Neutrophil (primary cell): ENCODE results near the gene PSEN1.
A peak's percentile ranks its signal among the peaks of the same experiment; 100 is the strongest.

Source experiments
- H3K27ac ChIP-seq: fragments of 200-600 bp; sonication (generic); 2 replicates; pipeline ENCODE4 v1.5.1; 2016; ENCODE audit warnings: mild to moderate bottlenecking, moderate library complexity
- H3K27me3 ChIP-seq: fragments of 200-600 bp; sonication (generic); 2 replicates; pipeline ENCODE4 v1.6.0; 2016; ENCODE audit warnings: mild to moderate bottlenecking
- H3K36me3 ChIP-seq: fragments of 200-600 bp; sonication (generic); 2 replicates; pipeline ENCODE4 v1.5.1; 2017
- H3K4me1 ChIP-seq, 2 experiments: fragments of 200-600 bp in 1 of 2; sonication (generic) in 1 of 2; 1 replicate in 1 of 2; 2 replicates in 1 of 2; pipeline versions ENCODE4 v1.5.1 to v1.6.1; 2013 to 2016; ENCODE audit warnings: low read depth in 1 of 2, low read length in 1 of 2, mild to moderate bottlenecking in 1 of 2, moderate library complexity in 1 of 2; ENCODE audit not compliant: control insufficient read depth in 1 of 2, insufficient read depth in 1 of 2
- H3K4me3 ChIP-seq, 2 experiments: fragments of 200-600 bp in 1 of 2; sonication (generic) in 1 of 2; 1 replicate in 1 of 2; 2 replicates in 1 of 2; pipeline ENCODE4 v1.5.1; 2013 to 2016; ENCODE audit warnings: low read depth in 1 of 2, low read length in 1 of 2, mild to moderate bottlenecking in 1 of 2, moderate library complexity in 1 of 2
- H3K9me3 ChIP-seq: fragments of 200-600 bp; sonication (generic); 2 replicates; pipeline ENCODE4 v1.5.1; 2016
- TF ChIP-seq, protein P1 (sequence below): fragments of 200-600 bp; sonication (generic); IDR thresholded peaks from 2 replicates; pipeline ENCODE4 v1.5.1; 2016; ENCODE audit warnings: antibody characterized with exemption

The PSEN1 gene

DNA sequence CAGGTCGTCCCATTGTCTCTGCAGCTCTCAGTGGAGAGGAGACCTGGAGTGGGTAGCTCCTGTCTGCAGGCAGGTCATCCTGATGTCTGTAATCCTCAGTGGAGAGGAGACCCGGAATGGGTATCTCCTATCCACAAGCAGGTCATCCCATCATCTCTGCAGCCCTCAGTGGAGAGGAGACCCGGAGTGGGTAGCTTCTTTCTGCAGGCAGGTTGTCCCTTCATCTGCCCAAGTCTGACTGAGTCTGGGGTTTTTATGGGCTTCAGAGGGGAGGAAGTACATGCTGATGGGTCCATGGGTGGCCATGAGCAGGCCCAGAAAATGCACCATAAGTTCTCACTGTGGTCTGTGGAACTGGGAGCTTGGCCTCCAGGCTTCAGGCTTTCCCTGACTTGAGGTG, 72.1 kb downstream of the PSEN1 start:
- peaks cover 100% of the 10 kb centered on the region for H3K36me3 ChIP-seq
- no peak overlapping the region for H3K27ac ChIP-seq
- TF ChIP-seq, protein P1, sequence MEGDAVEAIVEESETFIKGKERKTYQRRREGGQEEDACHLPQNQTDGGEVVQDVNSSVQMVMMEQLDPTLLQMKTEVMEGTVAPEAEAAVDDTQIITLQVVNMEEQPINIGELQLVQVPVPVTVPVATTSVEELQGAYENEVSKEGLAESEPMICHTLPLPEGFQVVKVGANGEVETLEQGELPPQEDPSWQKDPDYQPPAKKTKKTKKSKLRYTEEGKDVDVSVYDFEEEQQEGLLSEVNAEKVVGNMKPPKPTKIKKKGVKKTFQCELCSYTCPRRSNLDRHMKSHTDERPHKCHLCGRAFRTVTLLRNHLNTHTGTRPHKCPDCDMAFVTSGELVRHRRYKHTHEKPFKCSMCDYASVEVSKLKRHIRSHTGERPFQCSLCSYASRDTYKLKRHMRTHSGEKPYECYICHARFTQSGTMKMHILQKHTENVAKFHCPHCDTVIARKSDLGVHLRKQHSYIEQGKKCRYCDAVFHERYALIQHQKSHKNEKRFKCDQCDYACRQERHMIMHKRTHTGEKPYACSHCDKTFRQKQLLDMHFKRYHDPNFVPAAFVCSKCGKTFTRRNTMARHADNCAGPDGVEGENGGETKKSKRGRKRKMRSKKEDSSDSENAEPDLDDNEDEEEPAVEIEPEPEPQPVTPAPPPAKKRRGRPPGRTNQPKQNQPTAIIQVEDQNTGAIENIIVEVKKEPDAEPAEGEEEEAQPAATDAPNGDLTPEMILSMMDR: no peak
- no peak overlapping the region for H3K4me3 ChIP-seq
- H3K4me1 ChIP-seq: no peaks in the 10 kb centered on the region
- no peaks in the 10 kb centered on the region for H3K9me3 ChIP-seq
- H3K27me3 ChIP-seq: no peaks in the 10 kb centered on the region

DNA sequence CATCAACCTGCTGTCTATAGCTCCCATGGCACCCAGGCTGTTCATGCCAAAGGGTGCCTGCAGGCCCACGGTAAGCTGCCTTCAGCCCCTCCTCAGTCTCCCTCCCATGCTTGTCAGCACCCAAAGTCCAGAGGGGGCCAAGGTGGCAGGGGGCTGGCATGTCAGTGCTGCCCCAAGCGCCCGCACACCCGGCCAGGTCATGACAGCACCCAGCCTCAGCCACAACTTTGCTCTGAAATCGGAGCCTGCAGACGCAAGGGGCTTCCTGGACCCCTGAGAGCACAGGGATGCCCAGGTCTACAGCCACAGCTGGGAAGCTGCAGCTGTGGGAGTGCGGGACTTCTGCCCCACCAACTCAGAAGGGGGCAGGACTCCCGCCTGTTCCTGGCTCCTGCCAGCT, 72.5 kb downstream of the PSEN1 start:
- H3K4me3 ChIP-seq: no peak overlapping the region

DNA sequence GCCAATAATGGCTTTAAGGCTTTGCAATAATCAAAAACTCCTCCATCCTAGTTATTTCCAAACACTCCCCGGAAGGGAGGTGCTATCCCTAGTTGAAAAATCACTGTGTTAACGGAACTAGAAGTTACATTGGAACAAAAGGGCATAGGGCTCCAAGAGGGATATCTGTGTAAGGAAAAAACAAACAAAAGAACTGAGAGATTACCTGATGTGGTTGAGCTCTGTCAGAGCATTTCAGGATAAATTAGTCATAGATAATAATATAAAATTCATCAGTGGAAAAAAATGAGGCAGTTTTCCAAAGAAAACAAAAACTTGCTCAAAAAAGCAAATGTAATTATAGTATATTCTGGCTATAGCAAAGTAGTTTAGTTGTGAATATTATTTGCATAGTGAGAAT, 73.6 kb downstream of the PSEN1 start:
- TF ChIP-seq, protein P1: no peak
- Histone ChIP-seq H3K36me3 (peaks cover 100% of the 10 kb centered on the region), H3K27ac (no peak overlapping the region), H3K4me3 (no peak overlapping the region), H3K27me3 (no peaks in the 10 kb centered on the region), H3K4me1 (no peaks in the 10 kb centered on the region), H3K9me3 (no peaks in the 10 kb centered on the region)

More for the DNA sequence above, 72.5 kb downstream of the PSEN1 start:
- H3K27me3 ChIP-seq: no peaks in the 10 kb centered on the region
- H3K4me1 ChIP-seq: no peaks in the 10 kb centered on the region
- TF ChIP-seq, protein P1: no peak
- H3K27ac ChIP-seq: no peak overlapping the region
- no peaks in the 10 kb centered on the region for H3K9me3 ChIP-seq
- peaks cover 100% of the 10 kb centered on the region for H3K36me3 ChIP-seq

DNA sequence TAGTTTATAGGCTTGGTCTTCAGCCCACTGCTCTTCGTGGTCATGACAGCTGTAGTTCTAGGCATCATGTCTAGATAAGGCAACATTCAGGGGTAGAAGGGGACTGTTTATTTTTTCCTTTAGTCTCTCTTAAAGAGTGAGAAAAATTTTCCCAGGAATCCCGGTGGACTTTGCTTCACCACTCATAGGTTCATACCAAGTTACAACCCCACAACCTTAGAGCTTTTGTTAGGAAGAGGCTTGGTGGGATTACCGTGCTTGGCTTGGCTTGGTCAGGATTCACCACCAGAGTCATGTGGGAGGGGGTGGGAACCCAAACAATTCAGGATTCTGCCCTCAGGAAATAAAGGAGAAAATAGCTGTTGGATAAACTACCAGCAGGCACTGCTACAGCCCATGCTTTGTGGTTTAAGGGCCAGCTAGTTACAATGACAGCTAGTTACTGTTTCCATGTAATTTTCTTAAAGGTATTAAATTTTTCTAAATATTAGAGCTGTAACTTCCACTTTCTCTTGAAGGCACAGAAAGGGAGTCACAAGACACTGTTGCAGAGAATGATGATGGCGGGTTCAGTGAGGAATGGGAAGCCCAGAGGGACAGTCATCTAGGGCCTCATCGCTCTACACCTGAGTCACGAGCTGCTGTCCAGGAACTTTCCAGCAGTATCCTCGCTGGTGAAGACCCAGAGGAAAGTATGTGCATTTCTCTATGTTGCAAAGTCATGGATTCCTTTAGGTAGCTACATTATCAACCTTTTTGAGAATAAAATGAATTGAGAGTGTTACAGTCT, 75.1 kb downstream of the PSEN1 start:
- H3K27ac ChIP-seq: peak overlapping the region; percentile 4
- H3K9me3 ChIP-seq: no peaks in the 10 kb centered on the region
- no peaks in the 10 kb centered on the region for H3K27me3 ChIP-seq
- TF ChIP-seq, protein P1: no peak
- H3K36me3 ChIP-seq: peaks cover 99% of the 10 kb centered on the region
- H3K4me3 ChIP-seq: no peak overlapping the region
- H3K4me1 ChIP-seq: no peaks in the 10 kb centered on the region

DNA sequence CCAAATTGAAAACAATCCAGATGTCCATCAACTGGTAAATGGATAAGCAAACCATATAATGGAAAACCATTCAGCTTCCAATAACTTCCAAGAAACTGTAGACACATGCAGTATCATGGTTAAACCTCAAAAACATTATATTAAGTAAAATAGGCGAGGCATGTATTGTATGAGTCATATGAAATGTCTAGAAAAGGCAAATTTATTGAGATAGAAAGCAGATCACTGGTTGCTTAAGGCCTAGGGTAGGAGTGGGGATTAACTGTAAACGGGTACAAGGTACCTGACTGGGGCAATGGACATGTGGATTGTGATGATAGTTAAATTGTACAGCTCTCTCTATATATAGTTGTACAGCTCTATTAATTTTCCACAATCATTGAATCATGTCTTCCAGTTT, 79.7 kb downstream of the PSEN1 start:
- Histone ChIP-seq H3K27me3 (no peaks in the 10 kb centered on the region), H3K36me3 (peaks cover 99% of the 10 kb centered on the region), H3K4me1 (no peaks in the 10 kb centered on the region), H3K27ac (no peak overlapping the region), H3K9me3 (no peaks in the 10 kb centered on the region), H3K4me3 (no peak overlapping the region)
- TF ChIP-seq, protein P1: no peak
